Hepatocyte (in vitro differentiated cells): Measurements from ENCODE around the gene NPNT. TPM values are rescaled to one million over a fixed set of nuclear protein-coding genes. Genes with fewer than 3 reads are reported as not detected.
"Not testable (repeated sequence)": the region's sequence is repeated elsewhere in the genome, so short reads cannot be mapped to it uniquely, and the experiment has no call there.

ENCODE experiments used
- DNase-seq: peaks from one replicate; pipeline ENCODE4 v3.0.0-alpha.2; 2016; ENCODE audit warnings: low spot score
- H2AFZ ChIP-seq: fragments of 200-600 bp; sonication (generic); 2 replicates; pipeline ENCODE4 v1.6.0; 2016; ENCODE audit warnings: antibody characterized with exemption, mild to moderate bottlenecking
- H3K27ac ChIP-seq: fragments of 200-600 bp; sonication (generic); 2 replicates; pipeline ENCODE4 v1.5.1; 2016; ENCODE audit warnings: mild to moderate bottlenecking
- H3K27me3 ChIP-seq: fragments of 200-600 bp; sonication (generic); 2 replicates; pipeline ENCODE4 v1.6.1; 2016
- H3K36me3 ChIP-seq: fragments of 200-600 bp; sonication (generic); replicated peaks from 2 replicates; pipeline ENCODE4 v1.5.1; 2016; ENCODE audit warnings: low read depth; ENCODE audit not compliant: insufficient read depth
- H3K4me1 ChIP-seq: fragments of 200-600 bp; sonication (generic); 2 replicates; pipeline ENCODE4 v1.5.1; 2016; ENCODE audit warnings: mild to moderate bottlenecking, moderate library complexity; ENCODE audit not compliant: insufficient read depth
- H3K4me2 ChIP-seq: fragments of 200-600 bp; sonication (generic); 2 replicates; pipeline ENCODE4 v1.6.0; 2016
- H3K4me3 ChIP-seq: fragments of 200-600 bp; sonication (generic); 2 replicates; pipeline ENCODE4 v1.5.1; 2016; ENCODE audit warnings: mild to moderate bottlenecking
- H3K79me2 ChIP-seq: fragments of 200-600 bp; sonication (generic); 2 replicates; pipeline ENCODE4 v1.6.0; 2017; ENCODE audit warnings: mild to moderate bottlenecking
- H3K9me2 ChIP-seq: fragments of 200-600 bp; sonication (generic); replicated peaks from 2 replicates; pipeline ENCODE4 v1.6.0; 2017; ENCODE audit warnings: mild to moderate bottlenecking; ENCODE audit not compliant: insufficient read depth
- H3K9me3 ChIP-seq: fragments of 200-600 bp; sonication (generic); 2 replicates; pipeline ENCODE4 v1.5.1; 2016; ENCODE audit warnings: low read depth, mild to moderate bottlenecking
- H4K20me1 ChIP-seq: fragments of 200-600 bp; sonication (generic); 2 replicates; pipeline ENCODE4 v1.6.0; 2016; ENCODE audit warnings: mild to moderate bottlenecking; ENCODE audit not compliant: insufficient read depth, poor library complexity, severe bottlenecking
- CTCF ChIP-seq: fragments of 200-600 bp; sonication (generic); IDR thresholded peaks from 2 replicates; pipeline ENCODE4 v1.5.1; 2016; ENCODE audit warnings: antibody characterized with exemption, mild to moderate bottlenecking; ENCODE audit not compliant: poor library complexity
- EZH2 ChIP-seq: fragments of 200-600 bp; sonication (generic); IDR thresholded peaks from 2 replicates; pipeline ENCODE4 v1.6.1; 2016; ENCODE audit warnings: antibody characterized with exemption, mild to moderate bottlenecking, borderline replicate concordance
- EZH2phosphoT487 ChIP-seq: fragments of 200-600 bp; sonication (generic); IDR thresholded peaks from one replicate; pipeline ENCODE4 v1.6.1; 2018; ENCODE audit warnings: antibody characterized with exemption, mild to moderate bottlenecking, low read depth, moderate library complexity; ENCODE audit not compliant: unreplicated experiment, severe bottlenecking
- WGBS: methylation state at CpG from one replicate; pipeline ENCODE4 v1.1.6; 2016; ENCODE audit warnings: low lambda C conversion rate; ENCODE audit errors: missing lambda C conversion rate; 5-methylcytosine and 5-hydroxymethylcytosine counted together
- polyA plus RNA-seq: library from polyadenylated mRNA; unstranded; fragments of >200 nt; fragmentation: Nextera tagmentation; extraction: Ambion mirVana; gene quantifications from 2 replicates; pipeline ENCODE4 v1.2.1, GENCODE V29; 2016
- total RNA-seq: library from RNA; depleted of rRNA; stranded (reverse); fragments of >200 nt; gene quantifications from 2 replicates; pipeline ENCODE4 v1.2.3, GENCODE V29; 2014

Gene NPNT
- total RNA-seq (198 and 228 TPM in 2 replicates), polyA plus RNA-seq (231 and 233 TPM in 2 replicates)

GRCh38 chr4:105894660-105895582 is at the start of gene NPNT:
Gene NPNT, plus strand, starts transcription at chr4:105895471. Its CDS starts 182 bp downstream, at chr4:105895653.
- Histone ChIP-seq H3K4me3 (peak within 1 kb of the TSS; percentile 95), H3K4me1 (peaks cover 21% of the 10 kb centered on the region), H3K9me2 (no peaks in the 10 kb centered on the region), H3K27me3 (peaks cover 5% of the 10 kb centered on the region), H3K27ac (peak within 1 kb of the TSS; percentile 93), H3K79me2 (peaks cover 21% of the 10 kb centered on the region), H3K4me2 (peak within 1 kb of the TSS; percentile 94), H3K36me3 (no peaks in the 10 kb centered on the region), H4K20me1 (no peaks in the 10 kb centered on the region), H3K9me3 (no peaks in the 10 kb centered on the region), H2AFZ (peak within 1 kb of the TSS; percentile 73)
- under 1% methylated on average over 40 of the region's 56 CpGs for WGBS
- no peak for TF ChIP-seq CTCF
- TF ChIP-seq EZH2: no peak
- TF ChIP-seq EZH2phosphoT487: no peak
- peak; percentile 85 for DNase-seq

- H3K4me2 ChIP-seq: no peak overlapping the region
- no peaks in the 10 kb centered on the region for H3K9me2 ChIP-seq
- no peaks in the 10 kb centered on the region for H3K36me3 ChIP-seq
- no peak overlapping the region for H2AFZ ChIP-seq
- TF ChIP-seq EZH2phosphoT487: no peak
- H3K27ac ChIP-seq: no peak overlapping the region
- no peaks in the 10 kb centered on the region for H3K4me1 ChIP-seq
- H3K9me3 ChIP-seq: no peaks in the 10 kb centered on the region
- no peak overlapping the region for H3K4me3 ChIP-seq
- WGBS: 93% methylated on average over 3 of the region's 3 CpGs
- no peak for DNase-seq
- H3K27me3 ChIP-seq: no peaks in the 10 kb centered on the region
- no peaks in the 10 kb centered on the region for H4K20me1 ChIP-seq
- H3K79me2 ChIP-seq: no peaks in the 10 kb centered on the region
These were observed 49.7 kb upstream of the NPNT start for GRCh38 chr4:105845559-105845958.

- not testable (repeated sequence) for H3K4me1 ChIP-seq, H3K4me2 ChIP-seq, H3K4me3 ChIP-seq, DNase-seq, H3K27ac ChIP-seq, H2AFZ ChIP-seq, H3K27me3 ChIP-seq, H4K20me1 ChIP-seq, H3K9me2 ChIP-seq, H3K79me2 ChIP-seq, H3K36me3 ChIP-seq, H3K9me3 ChIP-seq
- WGBS: 91% methylated on average over 6 of the region's 6 CpGs
These were observed 46.9 kb upstream of the NPNT start for GRCh38 chr4:105848359-105848758.

GRCh38 chr4:105851196-105851595 is 44.1 kb upstream of the NPNT start:
- no peak for DNase-seq
- no peak overlapping the region for H3K4me3 ChIP-seq

GRCh38 chr4:105852230-105852629 is 43.0 kb upstream of the NPNT start:
- H3K4me1 ChIP-seq, H2AFZ ChIP-seq, DNase-seq, H3K79me2 ChIP-seq, H3K27me3 ChIP-seq, H3K36me3 ChIP-seq, H3K9me3 ChIP-seq, H3K27ac ChIP-seq, H4K20me1 ChIP-seq, H3K4me3 ChIP-seq, H3K9me2 ChIP-seq, H3K4me2 ChIP-seq: not testable (repeated sequence)
- 100% methylated on average over 2 of the region's 2 CpGs for WGBS

More at GRCh38 chr4:105851196-105851595, 44.1 kb upstream of the NPNT start:
- Histone ChIP-seq H3K79me2 (no peaks in the 10 kb centered on the region), H3K9me2 (no peaks in the 10 kb centered on the region), H3K4me1 (no peaks in the 10 kb centered on the region), H3K4me2 (peak overlapping the region; percentile 16), H3K9me3 (no peaks in the 10 kb centered on the region), H3K36me3 (no peaks in the 10 kb centered on the region), H3K27ac (no peak overlapping the region), H2AFZ (no peak overlapping the region), H4K20me1 (no peaks in the 10 kb centered on the region), H3K27me3 (no peaks in the 10 kb centered on the region)
- 77% methylated on average over 3 of the region's 3 CpGs for WGBS
- no peak for TF ChIP-seq EZH2
- no peak for TF ChIP-seq CTCF
- no peak for TF ChIP-seq EZH2phosphoT487
